K562 (cell line): Measurements from ENCODE around the gene CREB3L1. TPM values are rescaled to one million over a fixed set of nuclear protein-coding genes. Genes with fewer than 3 reads are reported as not detected.

Experiments
- BACH1 ChIP-seq: fragments of 200-800 bp; sonication (Bioruptor generic); IDR thresholded peaks from 2 replicates; pipeline ENCODE4 v1.6.1; 2016; ENCODE audit warnings: missing genetic modification characterization, missing compliant biosample characterization
- BRD9 ChIP-seq: fragments of 450-650 bp; IDR thresholded peaks from 2 replicates; pipeline ENCODE4 v1.6.1; 2018; ENCODE audit warnings: low read depth; ENCODE audit not compliant: partially characterized antibody
- CREM ChIP-seq: IDR thresholded peaks from 2 replicates; pipeline ENCODE4 v1.6.1; 2014; ENCODE audit warnings: antibody characterized with exemption, low read depth
- DMBX1 ChIP-seq: fragments of 250-450 bp; sonication (Bioruptor Pico); IDR thresholded peaks from 2 replicates; pipeline ENCODE4 v1.8.0; 2022; ENCODE audit warnings: inconsistent platforms, mild to moderate bottlenecking, moderate library complexity, borderline replicate concordance
- FOXJ3 ChIP-seq: sonication (generic); formaldehyde crosslinking; IDR thresholded peaks from 2 replicates; pipeline ENCODE4 v1.4.0; 2020; ENCODE audit warnings: mild to moderate bottlenecking, missing genetic modification reagents
- HNRNPLL ChIP-seq: fragments of 200-400 bp; formaldehyde crosslinking; IDR thresholded peaks from 2 replicates; pipeline ENCODE4 v1.6.1; 2017; ENCODE audit warnings: low read length, low read depth, mild to moderate bottlenecking; ENCODE audit not compliant: poor library complexity, severe bottlenecking
- JUNB ChIP-seq: fragments of 450-650 bp; formaldehyde crosslinking; conservative IDR thresholded peaks from 2 replicates; pipeline ENCODE4 v1.4.0; 2020; ENCODE audit warnings: mild to moderate bottlenecking
- MAFK ChIP-seq: IDR thresholded peaks from 2 replicates; pipeline ENCODE4 v1.6.1; 2011; ENCODE audit warnings: low read length, improper control_type of control experiment
- MIER1 ChIP-seq: fragments of 450-650 bp; IDR thresholded peaks from 2 replicates; pipeline ENCODE4 v1.6.1; 2016; ENCODE audit warnings: antibody characterized with exemption, mild to moderate bottlenecking, low read depth
- NR2C1 ChIP-seq, 2 experiments: fragments of 450-650 bp; IDR thresholded peaks; 2 replicates each; pipeline ENCODE4 v1.6.1; 2017; ENCODE audit warnings: mild to moderate bottlenecking in 2 of 2, antibody characterized with exemption in 1 of 2, inconsistent platforms in 1 of 2, missing compliant biosample characterization in 1 of 2, missing genetic modification characterization in 1 of 2
- PHTF2 ChIP-seq: fragments of 250-450 bp; sonication (Bioruptor Pico); IDR thresholded peaks from 2 replicates; pipeline ENCODE4 v1.5.0; 2021; ENCODE audit warnings: mild to moderate bottlenecking
- POLR2AphosphoS2 ChIP-seq: IDR thresholded peaks from 2 replicates; pipeline ENCODE4 v1.6.1; 2012; ENCODE audit warnings: low read length, improper control_type of control experiment
- RB1 ChIP-seq: fragments of 450-650 bp; IDR thresholded peaks from 2 replicates; pipeline ENCODE4 v1.6.1; 2017; ENCODE audit warnings: low read depth, mild to moderate bottlenecking
- RFX1 ChIP-seq: fragments of 450-650 bp; IDR thresholded peaks from 2 replicates; pipeline ENCODE4 v1.6.1; 2016; ENCODE audit warnings: mild to moderate bottlenecking, moderate library complexity
- SMAD1 ChIP-seq: fragments of 150-350 bp; IDR thresholded peaks from 2 replicates; pipeline ENCODE4 v1.6.1; 2014; ENCODE audit warnings: low read length, low read depth; ENCODE audit not compliant: partially characterized antibody
- SMARCA4 ChIP-seq: fragments of 450-650 bp; IDR thresholded peaks from 2 replicates; pipeline ENCODE4 v1.6.1; 2016
- SPI1 ChIP-seq: IDR thresholded peaks from 2 replicates; pipeline ENCODE4 v1.6.1; 2011; ENCODE audit warnings: low read depth, low read length, control low read depth, borderline replicate concordance
- SRSF3 ChIP-seq: fragments of 200-400 bp; formaldehyde crosslinking; IDR thresholded peaks from 2 replicates; pipeline ENCODE4 v1.6.1; 2016; ENCODE audit warnings: mild to moderate bottlenecking, low read length, moderate library complexity; ENCODE audit not compliant: insufficient read depth
- TEAD1 ChIP-seq, 2 experiments: fragments of 450-650 bp in 1 of 2; sonication (generic) in 1 of 2; formaldehyde crosslinking; IDR thresholded peaks; 2 replicates each; pipeline versions ENCODE4 v1.4.0 to v1.8.0; 2020 to 2022; ENCODE audit warnings: mild to moderate bottlenecking in 2 of 2, missing genetic modification reagents in 1 of 2
- ZBTB33 ChIP-seq: sonication (generic); formaldehyde crosslinking; IDR thresholded peaks from 2 replicates; pipeline ENCODE4 v1.8.1; 2023; ENCODE audit warnings: mild to moderate bottlenecking, missing genetic modification reagents
- ZFP1 ChIP-seq: fragments of 450-650 bp; formaldehyde crosslinking; IDR thresholded peaks from 2 replicates; pipeline ENCODE4 v1.4.0; 2020; ENCODE audit warnings: mild to moderate bottlenecking, mixed read lengths
- ZNF174 ChIP-seq: fragments of 250-450 bp; sonication (Bioruptor Pico); IDR thresholded peaks from 2 replicates; pipeline ENCODE4 v1.4.0; 2020; ENCODE audit warnings: mild to moderate bottlenecking
- ZNF263 ChIP-seq: sonication (generic); formaldehyde crosslinking; IDR thresholded peaks from 2 replicates; pipeline ENCODE4 v1.8.0; 2022; ENCODE audit warnings: mild to moderate bottlenecking, missing genetic modification reagents, borderline replicate concordance
- polyA plus RNA-seq, 8 experiments: library from polyadenylated mRNA; depleted of rRNA in 4 of 8; stranded (reverse) in 5 of 8; unstranded in 3 of 8; fragments of >200 nt; fragmentation: Nextera tagmentation in 2 of 8; fragmentation: Illumina TruSeq in 1 of 8; extraction: Ambion mirVana in 2 of 8; extraction: Trizol in 1 of 8; gene quantifications; 2 replicates each; pipeline versions ENCODE4 v1.2.1 to v1.2.3, GENCODE V29; 2011 to 2014; ENCODE audit warnings: inconsistent platforms in 1 of 8, missing spikeins in 1 of 8
- total RNA-seq, 7 experiments: library from RNA; depleted of rRNA in 6 of 7; stranded (reverse); fragments of >200 nt in 6 of 7; fragmentation: Illumina TruSeq in 2 of 7; extraction: Trizol in 2 of 7; gene quantifications; 2 replicates each; pipeline versions ENCODE4 v1.2.1 to v1.2.3, GENCODE V29; 2011 to 2021; ENCODE audit warnings: low replicate concordance in 1 of 7
- TF ChIP-seq, protein P1 (sequence below): sonication (generic); formaldehyde crosslinking; IDR thresholded peaks from 2 replicates; pipeline ENCODE4 v1.8.1; 2023; ENCODE audit warnings: mild to moderate bottlenecking, missing genetic modification reagents
- TF ChIP-seq, protein P2 (sequence below): fragments of 250-450 bp; sonication (Bioruptor Pico); IDR thresholded peaks from 2 replicates; pipeline ENCODE4 v1.4.0; 2020; ENCODE audit warnings: mild to moderate bottlenecking, moderate library complexity

The CREB3L1 gene
- total and polyA plus RNA-seq, 9 of the 15 experiments (the other 6 are each of a cell fraction or from before 2014, with no cell fraction given): 1.2 to 27.6 (median 3.7) TPM

DNA sequence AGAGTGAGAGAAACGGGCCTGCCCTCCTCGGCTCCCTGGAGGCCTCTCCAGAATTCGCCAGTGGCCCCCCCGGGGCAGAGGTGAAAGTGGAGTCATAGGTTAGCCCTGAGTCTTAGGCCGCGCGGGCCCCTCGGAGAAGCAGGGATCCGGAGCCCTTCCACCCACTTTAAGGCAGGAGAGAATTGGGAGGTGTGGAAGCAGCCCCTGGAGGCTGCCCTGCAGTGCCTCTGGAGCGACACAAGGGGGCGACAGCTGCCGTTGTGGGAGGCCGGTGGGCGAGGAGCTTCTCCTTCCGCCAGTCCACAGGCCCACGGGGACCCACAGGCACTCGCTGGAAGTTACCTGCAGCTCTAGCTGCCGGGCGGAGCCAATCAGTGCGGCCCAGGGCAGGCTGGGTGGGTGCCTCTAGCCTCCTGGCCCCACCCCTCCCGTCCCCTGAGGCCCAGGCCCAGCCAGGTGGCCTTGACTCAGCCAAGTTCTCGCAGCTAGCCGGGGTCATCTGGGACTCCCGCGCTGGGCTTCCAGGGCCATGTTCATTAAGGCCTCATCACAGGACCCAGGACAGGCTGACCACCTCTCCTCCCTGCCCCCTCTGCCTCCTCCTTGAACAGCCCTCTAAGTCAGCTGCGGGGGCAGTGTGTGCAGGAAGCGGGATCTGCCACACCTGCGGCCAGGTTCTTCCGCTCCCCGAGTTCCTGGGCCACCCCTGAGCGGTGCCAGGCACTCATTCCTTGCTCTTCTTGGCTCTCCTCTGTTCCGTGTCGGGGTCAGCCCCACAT is 74.8 kb downstream of the CREB3L1 start (continued):
- TF ChIP-seq MAFK (0 out of 2 replicates have a peak, but pooled peaks have one; percentile 4), PHTF2 (CRISPR knock-in tag) (no peak), SMAD1 (peak; percentile 40), SPI1 (no peak), CREM (0 out of 2 replicates have a peak, but pooled peaks have one; percentile 5), ZNF174 (CRISPR knock-in tag) (no peak), RB1 (peak; percentile 88; the same call in 1 of the 2 replicates), SRSF3 (no peak), HNRNPLL (no peak), SMARCA4 (no peak), RFX1 (no peak), POLR2AphosphoS2 (no peak), TEAD1 (CRISPR knock-in tag; IDR thresholded peaks at IDR 0.05) (no peak; a peak in 1 of 4 replicates), NR2C1 (IDR thresholded peaks at IDR 0.05) (no peak), NR2C1 (tag; IDR thresholded peaks at IDR 0.05) (no peak), ZFP1 (CRISPR knock-in tag) (no peak), ZBTB33 (CRISPR knock-in tag) (no peak), BACH1 (tag) (no peak), FOXJ3 (CRISPR knock-in tag) (no peak), ZNF263 (no peak; the same call in 1 of the 2 replicates), DMBX1 (CRISPR knock-in tag) (no peak), JUNB (CRISPR knock-in tag) (no peak), BRD9 (no peak), MIER1 (no peak)
- TF ChIP-seq, protein P1, sequence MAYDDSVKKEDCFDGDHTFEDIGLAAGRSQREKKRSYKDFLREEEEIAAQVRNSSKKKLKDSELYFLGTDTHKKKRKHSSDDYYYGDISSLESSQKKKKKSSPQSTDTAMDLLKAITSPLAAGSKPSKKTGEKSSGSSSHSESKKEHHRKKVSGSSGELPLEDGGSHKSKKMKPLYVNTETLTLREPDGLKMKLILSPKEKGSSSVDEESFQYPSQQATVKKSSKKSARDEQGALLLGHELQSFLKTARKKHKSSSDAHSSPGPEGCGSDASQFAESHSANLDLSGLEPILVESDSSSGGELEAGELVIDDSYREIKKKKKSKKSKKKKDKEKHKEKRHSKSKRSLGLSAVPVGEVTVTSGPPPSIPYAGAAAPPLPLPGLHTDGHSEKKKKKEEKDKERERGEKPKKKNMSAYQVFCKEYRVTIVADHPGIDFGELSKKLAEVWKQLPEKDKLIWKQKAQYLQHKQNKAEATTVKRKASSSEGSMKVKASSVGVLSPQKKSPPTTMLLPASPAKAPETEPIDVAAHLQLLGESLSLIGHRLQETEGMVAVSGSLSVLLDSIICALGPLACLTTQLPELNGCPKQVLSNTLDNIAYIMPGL (CRISPR knock-in tag): 0 out of 2 replicates have a peak, but pooled peaks have one; percentile 21
- TF ChIP-seq, protein P2, sequence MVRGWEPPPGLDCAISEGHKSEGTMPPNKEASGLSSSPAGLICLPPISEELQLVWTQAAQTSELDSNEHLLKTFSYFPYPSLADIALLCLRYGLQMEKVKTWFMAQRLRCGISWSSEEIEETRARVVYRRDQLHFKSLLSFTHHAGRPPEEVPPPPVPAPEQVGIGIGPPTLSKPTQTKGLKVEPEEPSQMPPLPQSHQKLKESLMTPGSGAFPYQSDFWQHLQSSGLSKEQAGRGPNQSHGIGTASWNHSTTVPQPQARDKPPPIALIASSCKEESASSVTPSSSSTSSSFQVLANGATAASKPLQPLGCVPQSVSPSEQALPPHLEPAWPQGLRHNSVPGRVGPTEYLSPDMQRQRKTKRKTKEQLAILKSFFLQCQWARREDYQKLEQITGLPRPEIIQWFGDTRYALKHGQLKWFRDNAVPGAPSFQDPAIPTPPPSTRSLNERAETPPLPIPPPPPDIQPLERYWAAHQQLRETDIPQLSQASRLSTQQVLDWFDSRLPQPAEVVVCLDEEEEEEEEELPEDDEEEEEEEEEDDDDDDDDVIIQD (CRISPR knock-in tag): no peak
